Activated naive CD8-positive, alpha-beta T cell treated with anti-CD3 and anti-CD28 coated beads, Interleukin-2, amount 50 U/mL, for 16 hours (primary cell): ENCODE results near the gene TRAK1.

ENCODE experiments used
- DNase-seq: peaks from one replicate; pipeline ENCODE4 v3.0.0-alpha.2; 2020; ENCODE audit warnings: low read depth, low spot score

TRAK1 gene

DNA sequence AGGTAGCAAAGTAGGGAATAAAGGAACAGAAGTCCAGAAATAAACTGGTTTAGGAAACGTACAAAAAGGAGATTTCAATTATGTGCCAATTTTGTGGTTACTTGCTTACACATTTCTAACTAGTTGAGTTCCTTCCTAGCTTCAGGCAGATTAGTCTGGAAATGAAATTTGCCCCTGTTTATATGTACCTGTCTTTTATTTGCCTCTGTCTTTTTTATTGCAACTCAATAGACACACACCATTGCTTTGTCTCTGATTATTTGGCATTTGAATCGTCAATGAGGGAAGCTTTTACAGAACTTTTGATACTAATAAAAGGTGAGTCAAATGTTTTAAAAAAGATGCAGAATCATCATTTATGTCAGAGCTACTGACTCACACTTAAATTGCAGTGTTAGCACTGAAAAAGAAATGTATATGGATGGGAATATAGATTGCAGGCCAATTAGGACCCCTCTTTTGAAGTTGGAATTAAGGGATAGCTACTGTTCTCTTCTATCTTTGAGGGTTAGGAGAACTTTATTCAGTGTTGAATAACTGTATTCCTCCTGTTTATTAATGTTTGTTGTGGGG, 60.5 kb downstream of the TRAK1 start:
- no peak for DNase-seq

DNA sequence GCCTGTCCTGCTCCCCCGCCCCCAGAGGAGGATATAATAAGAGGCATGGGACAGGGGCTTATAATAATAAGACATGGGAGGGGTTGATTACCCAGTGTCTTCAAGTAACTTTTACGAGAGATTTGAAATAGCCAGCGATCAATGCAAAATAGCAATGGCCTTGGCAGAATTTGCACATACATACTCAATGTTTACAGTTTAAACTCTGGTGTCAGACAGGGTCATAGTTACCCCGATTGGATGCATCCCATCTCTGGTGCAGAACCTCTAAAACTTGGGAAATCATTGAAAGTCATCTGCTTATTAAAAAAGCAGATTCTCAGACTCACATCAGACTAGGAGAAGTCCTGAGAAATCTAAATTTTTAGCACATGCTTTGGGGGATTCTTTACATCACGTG, 61.0 kb downstream of the TRAK1 start:
- DNase-seq = no peak

DNA sequence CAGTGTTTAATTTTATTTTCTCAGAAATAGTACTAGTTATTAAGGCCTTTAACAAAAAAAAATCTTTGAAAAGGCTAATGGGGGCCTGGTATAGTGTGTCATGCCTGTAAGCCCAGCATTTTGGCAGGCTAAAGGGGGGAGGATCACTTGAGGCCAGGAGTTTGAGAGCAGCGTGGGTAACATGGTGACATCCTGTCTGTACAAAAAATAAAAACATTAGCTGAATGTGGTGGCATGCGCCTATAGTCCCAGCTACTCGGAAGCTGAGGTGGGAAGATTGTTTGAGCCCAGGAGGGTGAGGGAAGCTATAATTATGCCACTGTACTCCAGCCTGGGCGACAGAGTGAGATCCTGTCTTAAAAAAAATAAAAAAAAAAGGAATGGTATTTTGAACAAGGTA, 61.9 kb downstream of the TRAK1 start:
- DNase-seq = no peak

DNA sequence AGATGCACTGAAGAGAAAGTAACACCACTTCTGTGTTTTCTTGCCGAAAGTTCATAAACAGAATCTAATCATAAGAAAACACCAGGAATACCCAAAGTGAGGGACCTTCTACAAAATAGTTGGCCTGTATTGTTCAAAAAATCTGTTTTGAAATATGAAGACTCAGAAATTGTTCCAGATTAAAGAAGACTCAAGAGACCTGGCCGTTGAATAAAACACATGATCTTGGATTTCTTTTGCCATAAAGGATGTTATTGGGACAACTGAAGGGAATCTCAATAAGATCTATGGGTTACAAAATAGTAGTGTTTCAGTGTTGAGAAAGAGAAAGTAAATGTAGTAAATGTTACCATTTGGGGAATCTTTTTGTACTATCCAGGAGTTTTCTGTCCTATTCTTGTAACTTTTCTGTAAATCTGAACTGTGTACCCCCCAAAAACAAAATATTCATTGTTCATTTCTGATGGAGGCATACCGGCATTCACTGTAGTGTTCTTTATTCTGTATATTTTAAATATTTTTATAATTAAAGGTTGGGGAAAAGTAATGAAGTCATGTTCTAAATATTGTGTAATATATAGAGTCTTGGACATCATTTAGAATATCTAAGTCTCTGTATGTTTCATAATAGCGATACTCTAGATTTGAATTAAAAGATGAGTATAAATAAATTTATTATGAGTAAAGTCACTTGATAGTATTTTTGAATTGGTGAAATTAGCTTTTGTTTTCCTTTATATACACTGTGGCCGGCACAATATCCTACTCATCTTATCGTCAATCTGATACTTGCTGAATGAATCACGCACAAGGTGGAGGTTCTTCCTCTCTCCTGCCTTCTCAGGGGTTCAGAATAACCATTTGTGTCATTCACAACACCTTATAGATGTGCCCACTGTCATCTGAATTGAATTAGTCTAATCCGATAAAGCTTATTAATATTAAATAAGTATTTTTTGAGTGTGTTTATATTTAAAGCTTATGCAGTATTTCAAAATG, 66.7 kb downstream of the TRAK1 start:
- no peak for DNase-seq

DNA sequence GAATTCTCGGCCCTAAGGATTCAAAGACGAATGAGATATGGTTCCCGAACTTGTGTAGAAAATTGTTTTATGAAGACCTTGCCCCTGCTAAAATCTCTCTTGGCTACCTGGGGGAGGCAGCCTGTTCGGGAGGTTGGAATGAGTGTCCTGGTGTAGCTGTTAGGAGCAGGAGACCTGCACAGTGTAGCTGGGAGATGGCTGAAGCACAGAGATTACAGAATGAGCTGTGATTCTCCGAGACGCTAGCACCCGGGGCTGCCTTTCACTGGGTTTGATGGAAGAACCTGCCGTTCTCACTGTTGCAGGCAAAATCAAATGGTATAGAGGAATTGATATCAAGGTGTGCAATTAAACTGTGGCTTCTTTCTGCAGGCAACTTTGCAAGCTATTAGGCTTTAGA, 68.0 kb downstream of the TRAK1 start:
- DNase-seq = no peak

DNA sequence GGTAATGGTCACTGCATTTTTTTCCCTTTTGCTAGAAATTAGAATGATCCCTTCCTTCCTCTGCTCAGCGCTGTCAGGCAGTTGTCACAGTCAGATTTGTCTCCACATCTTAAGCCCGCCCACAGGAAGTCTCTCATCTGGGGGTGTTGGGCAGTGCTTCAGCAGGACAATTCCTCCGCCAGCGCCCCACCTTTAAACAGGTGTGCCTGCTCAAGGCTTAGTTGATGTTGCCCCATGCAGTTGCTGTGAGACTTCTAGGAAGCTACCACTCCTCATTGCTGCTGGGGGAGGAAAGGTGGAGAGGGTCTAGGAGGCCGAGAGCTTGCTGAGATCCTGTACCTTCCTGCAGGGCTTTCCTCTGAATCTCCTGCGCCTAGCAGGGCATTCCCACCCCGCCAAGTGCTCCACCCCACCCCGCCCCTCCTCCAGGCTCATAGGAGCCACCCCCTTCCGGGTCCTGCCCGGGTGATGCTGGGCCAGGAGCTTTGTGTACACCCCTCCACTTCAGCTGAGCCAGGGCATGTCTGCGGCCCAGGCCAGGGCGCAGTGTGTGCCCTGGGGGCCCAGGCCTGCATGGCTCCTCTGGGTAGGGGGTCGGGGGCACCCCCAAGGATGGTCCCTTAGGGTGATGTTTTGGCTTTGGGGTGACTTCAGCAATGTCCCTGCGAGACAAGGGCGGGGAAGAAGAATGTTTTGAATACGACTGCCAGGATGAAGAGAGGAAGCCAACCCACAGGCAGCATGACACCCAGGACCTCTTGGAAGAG, 68.7 kb downstream of the TRAK1 start:
- no peak for DNase-seq

DNA sequence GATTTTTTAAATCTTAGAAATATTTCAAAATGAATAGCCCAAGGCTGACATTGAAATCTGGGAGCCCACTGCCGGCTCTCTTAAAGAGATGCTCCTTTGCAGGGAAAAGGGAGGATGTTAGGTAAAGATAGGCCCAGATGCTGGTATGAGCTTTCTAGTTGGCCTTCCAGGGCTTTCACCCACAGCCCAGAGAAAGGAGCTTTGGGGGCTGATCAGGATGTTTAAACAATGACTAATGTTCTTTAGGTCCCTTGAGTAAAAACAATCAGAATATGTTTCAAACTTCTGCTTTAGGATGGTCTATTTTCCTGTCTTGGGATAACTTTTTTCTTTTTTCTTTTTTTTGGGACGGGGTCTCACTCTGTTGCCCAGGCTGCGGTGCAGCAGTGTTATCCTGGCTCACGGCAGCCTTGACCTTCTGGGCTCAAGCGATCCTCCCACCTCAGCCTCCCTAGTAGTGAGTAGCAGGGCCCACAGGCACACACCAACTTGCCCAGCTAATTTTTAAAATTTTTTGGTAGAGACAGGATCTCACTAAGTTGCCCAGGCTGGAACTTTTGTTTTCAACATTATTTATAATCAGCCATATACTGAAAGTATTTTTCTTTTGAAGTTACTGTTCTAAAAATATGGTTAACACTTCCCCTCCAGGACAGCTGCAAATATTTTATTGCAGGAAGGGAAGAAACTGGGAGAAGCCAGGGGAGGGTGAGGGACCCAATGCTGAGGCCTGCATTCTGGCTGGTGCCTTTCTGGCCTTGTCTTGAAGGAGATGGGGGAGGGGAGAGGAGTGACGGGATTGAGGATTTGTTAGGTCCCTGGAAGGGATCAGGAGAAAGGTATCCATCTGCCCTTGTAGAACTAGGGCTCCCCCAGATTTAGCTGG, 70.1 kb downstream of the TRAK1 start:
- DNase-seq = no peak

DNA sequence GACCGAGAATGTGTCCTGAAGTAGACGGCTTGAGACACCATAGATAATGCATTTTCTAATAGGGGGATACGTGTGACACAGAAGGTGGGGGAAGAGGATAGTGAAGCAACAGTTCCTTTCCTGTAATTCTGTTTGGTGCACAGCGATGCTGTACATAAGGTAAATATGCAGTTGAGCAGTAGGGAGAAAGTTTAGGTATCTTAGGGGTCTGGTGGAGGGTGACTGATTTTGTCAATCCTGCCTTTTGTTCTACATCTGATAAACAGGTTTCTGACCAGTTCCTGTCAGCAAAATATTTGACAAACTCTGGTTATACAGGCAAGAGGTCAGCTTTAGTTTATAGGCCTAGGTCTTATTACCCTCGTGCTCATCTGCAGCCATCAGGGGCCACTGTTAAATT, 71.3 kb downstream of the TRAK1 start:
- DNase-seq = no peak

DNA sequence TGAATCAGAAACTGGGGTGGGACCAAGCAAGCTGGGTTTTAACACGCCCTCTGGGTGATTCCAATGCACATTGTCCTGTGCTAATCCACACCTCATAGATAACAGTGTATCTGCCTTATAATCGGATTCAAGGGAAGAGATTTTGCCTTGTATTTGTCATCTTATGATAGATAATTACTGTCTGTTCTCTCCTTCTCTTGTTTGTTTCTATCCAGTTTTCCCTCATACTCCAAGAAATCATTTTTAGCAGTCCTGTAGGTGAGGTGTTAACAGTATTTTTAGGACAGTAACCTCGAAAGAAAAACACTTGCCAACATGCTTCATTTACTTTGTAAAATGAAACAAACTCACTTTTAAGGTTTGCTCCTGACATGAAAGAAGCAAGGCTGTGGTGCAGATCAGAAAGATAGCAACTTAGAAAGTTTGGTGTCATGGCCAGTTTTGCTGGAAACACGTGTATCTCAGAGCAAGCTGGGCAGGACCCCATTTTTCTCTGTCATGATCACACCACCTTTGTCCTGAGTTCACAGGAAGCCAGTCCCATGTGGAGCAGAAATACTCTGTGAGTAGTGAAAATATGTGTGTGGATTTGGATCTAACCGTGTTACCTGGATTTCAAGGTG, 72.6 kb downstream of the TRAK1 start:
- DNase-seq = no peak

DNA sequence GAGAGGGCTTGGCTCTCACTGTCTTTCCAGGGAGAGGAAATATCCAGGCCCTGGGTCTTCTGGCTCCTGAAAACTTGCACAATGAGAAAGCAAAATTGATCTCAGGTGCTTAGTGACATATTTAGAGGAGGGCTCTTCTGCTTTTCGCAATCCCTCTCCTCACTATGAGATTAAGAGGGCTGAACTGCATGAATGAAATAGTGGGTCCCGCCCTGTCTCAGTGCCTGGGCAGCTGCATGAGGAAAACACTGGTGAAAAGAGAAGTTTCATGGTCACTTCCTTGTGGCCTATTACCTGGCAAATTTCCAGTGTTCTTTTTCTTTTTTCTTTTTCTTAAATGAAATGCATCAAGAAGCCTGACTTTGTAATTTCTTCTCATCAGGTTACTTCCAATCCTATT, 73.5 kb downstream of the TRAK1 start:
- no peak for DNase-seq

DNA sequence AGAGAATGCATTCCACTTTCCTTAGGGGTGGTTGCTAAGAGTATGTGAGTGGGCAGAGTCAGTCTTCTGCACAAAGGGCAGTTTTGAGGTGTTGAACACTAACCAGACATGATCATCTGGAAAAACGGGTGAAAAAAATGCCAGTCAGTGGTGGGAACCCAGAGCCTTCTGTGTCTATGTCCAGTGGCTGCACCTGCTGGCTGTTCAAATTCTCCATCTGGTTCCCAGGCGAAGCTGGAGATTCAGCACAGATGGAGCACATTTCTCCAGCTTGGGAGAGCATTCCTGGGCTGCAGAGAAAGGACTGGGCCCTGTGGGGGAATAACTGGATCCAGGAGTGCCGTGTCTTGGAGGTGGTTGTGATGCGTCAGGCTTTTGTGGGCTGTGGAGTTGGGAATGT, 74.1 kb downstream of the TRAK1 start:
- no peak for DNase-seq

DNA sequence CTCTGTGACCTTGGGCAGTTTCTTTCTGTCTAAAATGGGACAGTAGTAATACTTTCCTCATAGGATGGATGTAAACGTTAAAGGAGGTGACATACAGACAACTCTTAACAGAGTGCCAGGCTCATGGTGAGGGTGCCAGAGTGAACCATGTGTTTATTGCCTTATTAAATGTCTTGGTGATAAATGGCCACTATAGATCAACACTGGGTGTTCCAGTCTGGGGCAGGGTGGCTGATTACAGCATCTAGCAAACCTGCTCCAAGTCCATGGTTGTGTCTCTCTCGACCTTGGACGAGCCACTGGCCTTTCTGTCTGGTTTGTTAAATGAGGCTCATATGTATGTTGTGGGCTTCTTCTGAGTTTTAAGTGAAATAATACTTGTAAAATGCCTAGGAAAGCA, 75.1 kb downstream of the TRAK1 start:
- DNase-seq = no peak

DNA sequence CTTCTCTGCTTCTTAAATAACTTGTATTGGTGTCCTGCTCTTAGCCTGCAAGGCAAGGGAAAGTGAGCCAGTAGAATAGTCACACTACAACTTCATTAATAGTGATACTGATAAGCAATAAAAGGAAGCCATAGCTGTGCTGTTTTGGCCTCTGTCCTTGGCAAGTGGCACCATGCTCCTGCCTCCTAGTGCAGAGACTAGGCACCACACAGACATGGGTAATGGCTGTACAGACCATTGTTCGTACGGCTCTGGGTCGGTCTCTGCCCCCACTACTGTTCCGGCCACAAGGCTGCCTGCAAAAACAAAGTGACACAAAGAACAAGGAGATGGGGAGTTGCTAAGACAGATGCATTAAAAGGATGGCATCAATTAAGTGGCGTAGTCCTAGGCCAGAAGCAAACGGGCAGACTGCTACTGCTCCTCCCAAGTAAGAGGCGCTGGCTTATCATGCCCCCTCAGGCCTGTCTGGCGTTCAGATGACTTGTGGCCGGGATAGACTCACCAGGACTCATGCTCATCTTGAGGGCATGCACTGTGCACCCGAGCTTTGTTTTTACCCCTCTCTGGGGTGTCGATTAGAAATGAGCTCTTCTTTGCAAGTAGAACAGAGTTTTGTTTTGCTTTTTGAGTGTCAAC, 75.6 kb downstream of the TRAK1 start:
- DNase-seq = no peak

DNA sequence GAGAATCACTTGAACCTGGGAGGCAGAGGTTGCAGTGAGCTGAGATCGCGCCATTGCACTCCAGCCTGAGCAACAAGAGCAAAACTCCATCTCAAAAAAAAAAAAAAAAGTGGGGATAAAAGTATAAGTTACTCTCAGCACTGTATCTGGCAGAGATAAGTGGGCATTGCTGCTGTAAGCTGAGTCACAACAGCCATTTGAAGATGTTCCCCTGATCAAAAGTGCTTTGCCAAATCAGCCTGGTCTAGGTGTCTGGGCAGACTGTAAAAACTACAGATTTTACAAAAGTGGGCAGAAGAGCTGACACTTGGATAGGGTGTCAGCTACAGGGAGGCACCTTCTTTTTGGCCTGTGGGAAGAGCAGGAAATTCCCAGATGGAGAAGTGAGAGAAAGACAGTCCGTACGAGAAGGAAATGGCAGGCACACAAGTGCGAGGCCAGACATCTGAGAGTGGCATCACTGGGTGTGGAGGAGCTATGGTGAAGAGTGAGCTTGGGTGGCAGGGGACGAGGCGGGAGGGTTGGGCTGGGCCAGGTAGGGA, 78.5 kb downstream of the TRAK1 start:
- DNase-seq = no peak

DNA sequence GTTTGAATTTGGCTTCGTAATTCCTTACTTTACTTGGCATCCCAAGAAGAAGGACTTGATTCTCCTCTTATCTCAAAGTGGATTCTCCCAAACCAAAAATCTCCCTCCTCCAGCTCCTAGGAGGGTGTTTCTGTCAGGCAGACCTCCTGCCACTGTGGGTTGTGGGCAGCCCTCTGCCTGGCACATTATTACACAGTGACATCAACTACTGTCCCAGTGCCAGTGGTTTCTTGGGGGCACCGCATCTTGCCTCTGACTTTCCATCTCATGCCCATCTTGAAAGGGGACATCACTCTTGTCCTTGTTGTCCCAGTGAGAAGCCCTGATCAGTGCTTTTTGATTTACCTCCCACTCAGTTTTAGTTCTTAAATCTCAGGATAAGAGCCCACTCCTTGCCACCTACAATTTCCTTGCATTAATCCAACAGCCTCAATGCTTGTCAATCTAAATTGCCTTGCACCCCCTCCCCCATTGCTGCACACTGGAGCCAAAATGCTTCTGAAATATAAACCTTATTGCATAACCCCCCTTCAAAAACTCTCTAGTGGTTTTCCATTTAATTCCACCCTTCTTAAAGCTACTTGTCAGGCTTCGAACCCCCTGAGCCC, 81.0 kb downstream of the TRAK1 start:
- no peak for DNase-seq

DNA sequence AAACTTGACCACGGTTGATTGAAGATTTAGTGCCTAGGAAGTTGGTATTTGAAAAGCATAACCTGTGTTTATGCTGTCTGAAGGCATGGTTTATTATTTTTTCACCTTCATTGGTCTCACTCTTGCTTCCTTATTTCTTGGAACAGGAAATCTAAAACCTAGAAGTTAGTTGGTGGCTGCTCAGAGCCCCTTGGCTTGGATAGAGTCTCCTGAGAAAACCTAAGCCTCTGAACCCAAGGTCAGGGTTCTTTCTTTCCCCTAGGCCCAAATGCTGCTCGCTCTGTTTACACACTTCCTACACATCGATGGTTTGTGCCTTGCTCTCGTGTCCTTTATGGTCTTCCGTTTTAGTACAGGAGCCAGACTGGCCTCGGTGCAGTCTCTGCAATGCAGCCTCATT, 82.2 kb downstream of the TRAK1 start:
- no peak for DNase-seq

DNA sequence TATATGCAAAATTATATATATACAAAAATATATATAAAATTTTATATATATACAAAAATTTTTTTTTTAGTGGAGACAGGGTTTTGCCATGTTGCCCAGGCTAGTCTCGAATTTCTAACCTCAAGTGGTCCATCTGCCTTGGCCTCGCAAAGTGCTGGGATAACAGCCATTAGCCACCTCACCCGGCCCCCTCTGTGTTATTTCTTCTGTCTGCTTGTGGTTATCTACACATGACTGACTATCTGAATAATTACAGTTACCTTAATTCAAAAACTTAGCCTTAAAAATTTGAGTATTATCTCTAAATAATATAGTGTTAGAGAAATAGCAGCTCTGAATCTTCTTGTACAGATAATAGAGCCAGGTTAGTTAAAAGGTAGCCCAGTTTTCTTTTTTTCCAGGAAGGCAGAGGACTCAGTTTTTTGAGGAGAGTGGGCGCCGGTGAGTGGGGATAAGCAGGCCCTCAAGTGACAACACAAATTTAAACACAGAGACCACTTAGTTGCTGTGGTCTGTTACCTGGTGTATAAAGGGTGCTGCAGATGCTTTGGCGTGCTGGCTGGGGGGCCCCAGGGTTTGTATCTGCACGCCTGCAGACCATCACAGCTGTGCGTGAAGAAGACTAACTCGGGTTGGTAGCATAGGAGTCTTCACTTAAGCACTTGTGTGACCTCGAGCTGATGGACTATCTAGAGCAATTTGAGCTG, 83.7 kb downstream of the TRAK1 start:
- no peak for DNase-seq

DNA sequence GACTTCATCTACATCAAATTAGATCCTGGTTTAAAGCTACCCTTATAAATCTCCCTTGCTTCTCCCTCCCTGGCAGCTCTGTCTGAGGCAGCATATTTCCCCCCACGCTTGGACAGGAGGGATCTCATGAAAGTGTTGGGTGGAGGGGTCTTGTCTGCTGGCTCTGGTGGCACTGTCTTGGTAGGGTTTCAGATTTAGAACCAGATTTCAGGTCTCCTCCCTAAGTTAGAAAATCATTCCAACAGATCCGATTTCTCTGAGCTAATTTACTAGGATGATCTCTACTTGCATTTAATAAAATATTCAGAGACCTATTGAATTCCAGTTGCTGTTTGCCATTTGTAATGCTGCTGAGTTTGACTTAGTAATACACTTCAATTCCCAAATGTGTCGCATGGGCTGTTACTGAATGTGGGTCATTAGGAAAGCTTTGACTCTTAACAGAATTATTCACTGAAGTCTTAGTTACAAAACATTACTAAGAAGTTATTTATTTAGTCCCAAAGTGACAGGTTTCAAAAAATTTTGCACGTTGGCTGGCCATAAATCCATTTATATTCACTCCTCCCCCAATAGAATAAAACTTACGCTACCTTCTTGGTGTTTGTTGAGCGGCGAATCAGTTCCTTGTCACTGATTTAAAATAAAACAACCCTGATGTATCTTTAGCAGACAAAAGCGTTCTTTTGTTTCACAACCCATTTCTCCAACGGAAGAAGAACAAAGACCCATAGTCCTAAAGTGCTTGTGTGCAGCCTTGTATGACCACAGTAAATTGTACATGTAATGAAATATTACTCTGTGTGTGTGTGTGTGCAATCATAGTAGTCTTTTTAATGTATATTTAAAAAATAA, 84.5 kb downstream of the TRAK1 start:
- DNase-seq = no peak
